Measurements from ENCODE around the gene UBE2Z.

UBE2Z gene

GRCh38 chr17:48954300-48954755 lies 46.1 kb downstream of the UBE2Z start:
- no peak overlapping the region for H3K27ac ChIP-seq
- no peak for DNase-seq (ENCODE audit: low read depth, low spot score)
- no peak for TF ChIP-seq EZH2 (IDR thresholded peaks at IDR 0.05)
- TF ChIP-seq FOXP2 (optimal IDR thresholded peaks at IDR 0.05; ENCODE audit: control extremely low read depth, extremely low read length, insufficient read depth): no peak
- TF ChIP-seq POLR2AphosphoS5 (IDR thresholded peaks at IDR 0.05; ENCODE audit: borderline replicate concordance, low read depth, low read length): no peak
- no peaks in the 10 kb centered on the region for H3K9me3 ChIP-seq (ENCODE audit: low read depth, low read length)
- H3K36me3 ChIP-seq (ENCODE audit: insufficient read depth, low read length): no peaks in the 10 kb centered on the region
- no peak overlapping the region for H3K4me3 ChIP-seq
- no peak overlapping the region for H3K9ac ChIP-seq (ENCODE audit: insufficient read length)

DNA sequence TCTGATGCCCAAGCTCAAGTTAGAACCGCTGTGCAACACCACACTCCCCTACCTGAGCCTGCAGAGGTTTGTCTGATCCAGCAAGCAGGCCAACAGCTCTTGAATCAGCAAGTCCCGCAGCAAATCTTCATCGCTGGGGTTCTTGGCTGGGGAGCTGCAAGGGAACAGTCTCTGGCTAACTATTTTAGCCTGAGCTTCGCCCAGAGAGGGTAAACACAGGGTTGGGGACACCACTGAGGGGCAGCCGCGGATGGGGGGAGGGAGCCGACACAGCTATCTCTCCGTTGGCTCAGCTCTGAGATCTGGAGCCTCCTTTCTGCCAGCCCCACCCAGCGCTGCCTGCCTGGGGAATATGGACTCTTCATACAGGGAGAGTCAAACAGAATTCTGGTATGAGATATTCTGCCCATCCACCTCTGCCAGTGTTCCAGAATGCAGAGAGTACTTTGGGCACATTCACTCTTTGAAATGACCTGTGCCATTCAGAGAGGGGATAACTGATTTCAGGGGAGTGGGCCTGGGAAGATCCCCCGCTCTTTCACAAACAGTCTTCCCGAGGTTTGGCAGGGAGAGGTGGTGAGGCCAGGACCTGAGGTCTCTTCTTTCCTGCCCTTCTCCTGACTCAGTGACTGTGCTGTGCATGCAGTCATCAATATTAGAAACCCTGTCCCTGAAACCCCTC lies 52.8 kb downstream of the UBE2Z start:
- no peak overlapping the region for H3K4me3 ChIP-seq
- H3K9ac ChIP-seq (ENCODE audit: insufficient read length): no peak overlapping the region
- no peak for TF ChIP-seq FOXP2 (optimal IDR thresholded peaks at IDR 0.05; ENCODE audit: control extremely low read depth, extremely low read length, insufficient read depth)
- no peak for TF ChIP-seq EZH2 (IDR thresholded peaks at IDR 0.05)
- no peak for TF ChIP-seq POLR2AphosphoS5 (IDR thresholded peaks at IDR 0.05; ENCODE audit: borderline replicate concordance, low read depth, low read length)
- no peak overlapping the region for H3K27ac ChIP-seq
- H3K36me3 ChIP-seq (ENCODE audit: insufficient read depth, low read length): no peaks in the 10 kb centered on the region
- DNase-seq (ENCODE audit: low read depth, low spot score): no peak
- no peaks in the 10 kb centered on the region for H3K9me3 ChIP-seq (ENCODE audit: low read depth, low read length)

DNA sequence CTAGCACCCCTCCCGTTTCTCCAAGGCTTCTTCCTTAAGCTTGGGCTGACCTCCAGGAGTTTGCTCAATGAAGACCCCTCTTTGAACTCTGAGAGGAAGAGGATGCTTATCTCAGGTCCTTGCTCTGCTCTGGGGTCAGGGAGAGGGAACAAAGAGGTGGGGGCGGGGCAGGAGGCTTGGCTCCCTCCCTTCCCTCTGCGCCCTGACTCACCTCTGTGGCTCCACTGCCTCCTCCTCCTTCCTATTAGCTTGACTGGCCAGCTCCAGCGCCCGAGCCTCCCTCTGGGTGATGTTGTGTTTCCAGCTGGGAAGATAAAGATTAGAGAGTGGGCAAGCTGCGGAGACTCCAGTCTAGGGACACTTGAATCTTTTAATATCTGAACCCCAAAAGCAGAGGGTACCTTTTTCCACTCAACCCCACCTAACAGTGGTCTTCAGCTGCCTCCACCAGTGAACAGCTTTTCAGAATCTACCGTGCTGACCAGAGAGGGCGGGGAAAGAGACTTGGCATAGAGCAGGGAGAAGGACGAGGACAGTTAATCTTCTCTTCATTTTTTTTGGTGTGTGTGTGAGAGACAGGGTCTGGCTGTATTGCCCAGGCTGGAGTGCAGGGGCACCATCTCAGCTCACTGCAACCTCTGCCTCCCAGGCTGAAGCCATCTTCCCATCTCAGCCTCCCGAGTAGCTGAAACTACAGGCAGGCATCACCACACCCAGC lies 53.5 kb downstream of the UBE2Z start:
- Histone ChIP-seq H3K9me3 (ENCODE audit: low read depth, low read length) (no peaks in the 10 kb centered on the region), H3K27ac (no peak overlapping the region), H3K9ac (ENCODE audit: insufficient read length) (no peak overlapping the region), H3K4me3 (no peak overlapping the region), H3K36me3 (ENCODE audit: insufficient read depth, low read length) (no peaks in the 10 kb centered on the region)
- no peak for TF ChIP-seq FOXP2 (optimal IDR thresholded peaks at IDR 0.05; ENCODE audit: control extremely low read depth, extremely low read length, insufficient read depth)
- no peak for TF ChIP-seq POLR2AphosphoS5 (IDR thresholded peaks at IDR 0.05; ENCODE audit: borderline replicate concordance, low read depth, low read length)
- TF ChIP-seq EZH2 (IDR thresholded peaks at IDR 0.05): no peak
- no peak for DNase-seq (ENCODE audit: low read depth, low spot score)

GRCh38 chr17:48970224-48970623 lies 62.0 kb downstream of the UBE2Z start:
- no peak for DNase-seq (ENCODE audit: low read depth, low spot score)
- Histone ChIP-seq H3K27ac (peak overlapping the region; percentile 46; the same call in 1 of the 2 replicates), H3K36me3 (ENCODE audit: insufficient read depth, low read length) (no peaks in the 10 kb centered on the region), H3K4me3 (no peak overlapping the region), H3K9me3 (ENCODE audit: low read depth, low read length) (no peaks in the 10 kb centered on the region), H3K9ac (ENCODE audit: insufficient read length) (peak overlapping the region; percentile 28)
- no peak for TF ChIP-seq FOXP2 (optimal IDR thresholded peaks at IDR 0.05; ENCODE audit: control extremely low read depth, extremely low read length, insufficient read depth)
- no peak for TF ChIP-seq EZH2 (IDR thresholded peaks at IDR 0.05)
- no peak for TF ChIP-seq POLR2AphosphoS5 (IDR thresholded peaks at IDR 0.05; ENCODE audit: borderline replicate concordance, low read depth, low read length)

- H3K9me3 ChIP-seq (ENCODE audit: low read depth, low read length): no peaks in the 10 kb centered on the region
- TF ChIP-seq POLR2AphosphoS5 (IDR thresholded peaks at IDR 0.05; ENCODE audit: borderline replicate concordance, low read depth, low read length) (no peak), EZH2 (IDR thresholded peaks at IDR 0.05) (no peak), FOXP2 (optimal IDR thresholded peaks at IDR 0.05; ENCODE audit: control extremely low read depth, extremely low read length, insufficient read depth) (no peak)
- DNase-seq (ENCODE audit: low read depth, low spot score): no peak
- no peak overlapping the region for H3K27ac ChIP-seq
- no peak overlapping the region for H3K4me3 ChIP-seq
- H3K9ac ChIP-seq (ENCODE audit: insufficient read length): no peak overlapping the region
- H3K36me3 ChIP-seq (ENCODE audit: insufficient read depth, low read length): no peaks in the 10 kb centered on the region
Measured at GRCh38 chr17:48970865-48971687, 62.9 kb downstream of the UBE2Z start.

- Histone ChIP-seq H3K36me3 (ENCODE audit: insufficient read depth, low read length) (no peaks in the 10 kb centered on the region), H3K4me3 (no peak overlapping the region), H3K27ac (no peak overlapping the region), H3K9me3 (ENCODE audit: low read depth, low read length) (no peaks in the 10 kb centered on the region), H3K9ac (ENCODE audit: insufficient read length) (no peak overlapping the region)
- TF ChIP-seq FOXP2 (optimal IDR thresholded peaks at IDR 0.05; ENCODE audit: control extremely low read depth, extremely low read length, insufficient read depth): no peak
- TF ChIP-seq EZH2 (IDR thresholded peaks at IDR 0.05): no peak
- no peak for DNase-seq (ENCODE audit: low read depth, low spot score)
Measured at GRCh38 chr17:48972749-48973097, 64.5 kb downstream of the UBE2Z start.

- Histone ChIP-seq H3K9me3 (ENCODE audit: low read depth, low read length) (no peaks in the 10 kb centered on the region), H3K4me3 (no peak overlapping the region), H3K9ac (ENCODE audit: insufficient read length) (no peak overlapping the region), H3K27ac (no peak overlapping the region), H3K36me3 (ENCODE audit: insufficient read depth, low read length) (no peaks in the 10 kb centered on the region)
- no peak for DNase-seq (ENCODE audit: low read depth, low spot score)
- TF ChIP-seq POLR2AphosphoS5 (IDR thresholded peaks at IDR 0.05; ENCODE audit: borderline replicate concordance, low read depth, low read length): no peak
- TF ChIP-seq EZH2 (IDR thresholded peaks at IDR 0.05): no peak
- no peak for TF ChIP-seq FOXP2 (optimal IDR thresholded peaks at IDR 0.05; ENCODE audit: control extremely low read depth, extremely low read length, insufficient read depth)
Measured at GRCh38 chr17:48973806-48974205, 65.6 kb downstream of the UBE2Z start.

Measured in SK-N-MC (cell line).